NB4 (cell line): ENCODE results near the gene CENPB.

Experiments
- CTCF ChIP-seq: IDR thresholded peaks from one replicate; pipeline ENCODE4 v1.5.1; 2012; ENCODE audit warnings: low read depth, low read length
- MAX ChIP-seq: IDR thresholded peaks from 2 replicates; pipeline ENCODE4 v1.6.1; 2011; ENCODE audit warnings: low read depth, low read length
- POLR2A ChIP-seq: IDR thresholded peaks from 2 replicates; pipeline ENCODE4 v1.6.1; 2011; ENCODE audit warnings: mild to moderate bottlenecking; ENCODE audit not compliant: insufficient read length; ENCODE audit errors: extremely low read depth

- TF ChIP-seq CTCF = no peak
- TF ChIP-seq POLR2A = no peak
- no peak for TF ChIP-seq MAX
Observed at GRCh38 chr20:3752386-3752759, 34.2 kb downstream of the CENPB start.
